ENCODE data around the gene PKLR.

GRCh38 chr1:155244368-155245162 lies 56.7 kb downstream of the PKLR start:
- TF ChIP-seq POLR2AphosphoS5 (IDR thresholded peaks at IDR 0.05) (peak; percentile 97 to 99 (median 98)), POLR2A (IDR thresholded peaks at IDR 0.05) (peak; percentile 87 to 100 (median 94))
- TF ChIP-seq, protein P1, sequence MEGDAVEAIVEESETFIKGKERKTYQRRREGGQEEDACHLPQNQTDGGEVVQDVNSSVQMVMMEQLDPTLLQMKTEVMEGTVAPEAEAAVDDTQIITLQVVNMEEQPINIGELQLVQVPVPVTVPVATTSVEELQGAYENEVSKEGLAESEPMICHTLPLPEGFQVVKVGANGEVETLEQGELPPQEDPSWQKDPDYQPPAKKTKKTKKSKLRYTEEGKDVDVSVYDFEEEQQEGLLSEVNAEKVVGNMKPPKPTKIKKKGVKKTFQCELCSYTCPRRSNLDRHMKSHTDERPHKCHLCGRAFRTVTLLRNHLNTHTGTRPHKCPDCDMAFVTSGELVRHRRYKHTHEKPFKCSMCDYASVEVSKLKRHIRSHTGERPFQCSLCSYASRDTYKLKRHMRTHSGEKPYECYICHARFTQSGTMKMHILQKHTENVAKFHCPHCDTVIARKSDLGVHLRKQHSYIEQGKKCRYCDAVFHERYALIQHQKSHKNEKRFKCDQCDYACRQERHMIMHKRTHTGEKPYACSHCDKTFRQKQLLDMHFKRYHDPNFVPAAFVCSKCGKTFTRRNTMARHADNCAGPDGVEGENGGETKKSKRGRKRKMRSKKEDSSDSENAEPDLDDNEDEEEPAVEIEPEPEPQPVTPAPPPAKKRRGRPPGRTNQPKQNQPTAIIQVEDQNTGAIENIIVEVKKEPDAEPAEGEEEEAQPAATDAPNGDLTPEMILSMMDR (IDR thresholded peaks at IDR 0.05 in 8 of 11, conservative IDR thresholded peaks at IDR 0.05 in 3 of 11): peak in 10 of 11 experiments; percentile 9 to 99 (median 75)

Data from spleen (tissue), 7 donors.